ENCODE measurements around the gene WDR70.

- TF ChIP-seq CTCF (conservative IDR thresholded peaks at IDR 0.05): no peak
- TF ChIP-seq EZH2 (IDR thresholded peaks at IDR 0.05; ENCODE audit: low read depth): no peak
Observed at GRCh38 chr5:37704406-37704805, 325.3 kb downstream of the WDR70 start.

Measured in PC-9 (cell line).